Left renal cortex interstitium (tissue), 4 donors: ENCODE results near the gene FLCN. TPM values are rescaled to one million over a fixed set of nuclear protein-coding genes. Genes with fewer than 3 reads are reported as not detected.
"Not testable (repeated sequence)": the region's sequence is repeated elsewhere in the genome, so short reads cannot be mapped to it uniquely, and the experiment has no call there.

Experiments used
- DNase-seq, 4 donors: peaks; one replicate each; pipeline ENCODE4 v3.0.0-alpha.2; 2013; ENCODE audit warnings: low read depth in 4 of 4, low spot score in 2 of 4, missing footprints in 1 of 4
- polyA plus RNA-seq, 4 donors: library from polyadenylated mRNA; unstranded; fragments of 120-200 nt; gene quantifications; one replicate each; pipeline ENCODE4 v1.2.1, GENCODE V29; 2013; ENCODE audit not compliant: insufficient read length in 4 of 4

FLCN gene
- polyA plus RNA-seq, 4 donors: 20.9 to 55.6 (median 34.8) TPM

DNA sequence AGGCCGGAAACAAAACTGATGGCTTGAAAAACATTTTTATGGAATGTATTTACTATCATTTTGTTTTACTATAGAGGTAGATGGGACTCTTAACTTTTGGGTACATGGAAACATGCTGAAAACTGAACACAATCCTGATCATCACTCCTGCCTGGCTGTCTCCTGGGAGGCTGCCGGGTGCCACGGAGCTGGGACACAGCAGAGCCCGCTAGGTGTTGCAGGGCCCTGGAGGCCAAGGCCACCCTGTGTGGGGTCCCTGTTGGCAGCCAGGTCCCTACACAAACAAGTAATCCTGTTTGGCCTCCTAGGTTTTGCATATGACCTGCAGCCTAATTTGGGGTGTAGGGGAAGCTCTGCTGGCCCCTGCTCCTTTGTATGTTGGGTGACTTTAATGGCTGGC is 48.4 kb downstream of the FLCN start:
- no peak for DNase-seq

DNA sequence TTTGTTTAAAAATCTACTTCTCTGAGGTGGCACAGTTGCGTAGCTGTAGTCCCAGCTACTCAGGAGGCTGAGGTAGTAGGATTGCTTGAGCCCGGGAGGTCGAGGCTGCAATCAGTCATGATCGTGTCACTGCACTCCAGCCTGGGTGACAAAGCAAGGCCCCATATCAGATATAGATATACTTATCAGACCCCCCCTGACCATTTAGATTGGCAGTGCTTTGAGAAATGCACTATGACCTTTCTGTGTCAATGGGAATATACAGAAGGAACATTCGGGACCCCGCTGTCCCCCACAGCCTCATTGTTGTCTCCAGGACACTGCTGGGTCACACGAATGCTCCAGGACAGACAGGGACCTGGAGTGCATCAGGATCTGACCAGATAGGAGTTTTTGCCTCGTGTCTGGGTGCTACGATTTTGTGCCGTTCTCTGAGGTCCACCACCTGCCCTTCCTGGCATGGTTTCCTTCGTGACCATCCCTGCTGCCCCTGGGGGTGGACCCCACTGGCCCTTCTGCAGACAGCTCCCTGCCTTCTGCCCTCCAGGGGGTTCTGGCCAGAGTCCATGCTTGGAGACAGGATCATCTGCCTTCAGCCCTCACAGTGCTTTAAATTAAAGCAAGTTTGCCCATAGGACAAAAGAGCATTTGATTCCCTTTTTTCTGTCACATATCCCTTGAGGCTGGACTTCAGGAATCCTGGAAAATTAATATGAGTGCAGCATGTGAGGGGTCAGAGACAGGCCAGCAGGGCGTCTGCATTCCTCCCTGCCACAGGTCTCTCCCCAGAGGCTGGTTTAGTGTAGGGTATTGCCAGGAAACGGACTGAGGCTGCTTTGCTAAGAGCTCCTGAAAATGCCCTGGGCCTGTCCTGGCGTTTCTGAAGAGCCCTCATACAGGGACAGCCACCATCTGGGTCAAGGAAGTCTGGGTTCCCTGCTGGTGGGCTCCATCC is 50.1 kb downstream of the FLCN start:
- no peak for DNase-seq

DNA sequence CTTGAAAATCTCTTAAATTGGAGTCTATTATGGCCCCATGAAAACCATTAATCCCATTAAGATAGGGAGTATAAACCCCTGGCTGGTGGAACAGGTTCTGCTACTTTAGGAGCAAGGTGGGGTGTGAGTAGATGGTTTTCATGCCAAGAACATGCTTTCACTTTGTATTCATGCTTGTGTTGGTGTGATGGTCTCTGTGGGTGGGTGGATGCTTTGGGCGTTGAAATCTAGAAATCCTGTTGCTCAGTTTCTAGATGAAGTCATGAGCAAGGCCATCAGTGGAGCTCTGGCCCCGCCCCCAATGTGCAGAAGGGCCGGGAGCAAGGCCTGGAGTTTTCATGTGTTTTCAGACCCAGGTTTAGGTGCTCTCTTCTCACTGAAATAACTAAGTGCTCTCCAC is 50.9 kb downstream of the FLCN start:
- DNase-seq: no peak

DNA sequence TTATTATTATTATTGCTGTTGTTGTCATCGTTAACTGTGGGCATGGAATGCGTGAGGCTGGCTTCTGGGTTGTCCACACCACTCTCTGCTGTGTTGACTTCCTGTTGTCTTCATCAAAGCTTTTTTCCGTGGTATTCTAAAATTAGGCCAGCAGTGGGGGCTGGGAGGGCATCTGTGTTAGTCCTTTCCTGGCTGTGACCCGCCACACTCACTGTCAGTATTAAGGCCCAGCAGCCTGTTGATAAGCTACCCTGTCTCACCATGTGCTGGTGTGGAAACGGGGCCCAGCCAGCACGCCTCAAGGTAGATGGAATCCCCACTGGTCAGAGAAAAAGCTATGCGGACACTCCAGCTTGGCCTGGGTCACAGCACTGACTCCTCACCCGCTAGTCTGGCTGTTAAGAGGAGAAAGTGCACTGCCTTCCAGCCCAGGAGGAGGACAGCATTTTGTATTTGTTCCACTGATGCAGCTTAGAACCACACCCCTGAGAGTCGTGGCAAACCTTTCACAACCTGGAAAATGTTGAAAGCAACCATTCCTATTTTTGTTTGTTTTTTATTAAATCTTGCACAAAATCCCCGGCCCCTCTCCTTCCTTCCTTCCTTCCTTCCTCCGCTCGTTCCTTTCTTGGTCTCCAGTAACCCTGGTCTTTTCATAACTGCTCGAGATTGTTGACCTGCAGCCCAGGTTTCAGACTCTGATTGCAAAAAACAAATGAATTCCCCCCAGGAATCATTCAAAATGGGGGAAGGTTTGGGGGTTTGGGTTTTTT is 51.8 kb downstream of the FLCN start:
- DNase-seq: not testable (repeated sequence)

DNA sequence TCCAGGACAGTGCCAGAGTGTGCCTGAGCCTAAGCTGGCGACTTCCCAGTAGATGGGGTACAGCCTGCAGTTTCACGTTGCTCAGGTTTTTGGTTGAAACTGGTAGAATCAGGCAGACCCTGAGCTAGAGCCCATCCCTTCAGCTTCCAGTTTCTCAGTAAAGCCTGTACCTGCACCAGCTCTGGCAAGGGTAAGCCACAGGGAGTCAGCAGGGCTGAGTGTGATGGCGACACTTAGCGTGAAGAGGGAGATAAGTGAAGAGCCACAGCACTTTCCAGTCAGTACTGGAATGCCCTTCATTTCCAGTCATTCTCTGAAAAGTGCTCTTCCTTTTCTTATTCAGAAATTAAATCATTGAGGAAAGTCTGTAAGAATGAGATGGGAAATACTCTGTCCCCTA is 53.2 kb downstream of the FLCN start:
- DNase-seq: no peak

DNA sequence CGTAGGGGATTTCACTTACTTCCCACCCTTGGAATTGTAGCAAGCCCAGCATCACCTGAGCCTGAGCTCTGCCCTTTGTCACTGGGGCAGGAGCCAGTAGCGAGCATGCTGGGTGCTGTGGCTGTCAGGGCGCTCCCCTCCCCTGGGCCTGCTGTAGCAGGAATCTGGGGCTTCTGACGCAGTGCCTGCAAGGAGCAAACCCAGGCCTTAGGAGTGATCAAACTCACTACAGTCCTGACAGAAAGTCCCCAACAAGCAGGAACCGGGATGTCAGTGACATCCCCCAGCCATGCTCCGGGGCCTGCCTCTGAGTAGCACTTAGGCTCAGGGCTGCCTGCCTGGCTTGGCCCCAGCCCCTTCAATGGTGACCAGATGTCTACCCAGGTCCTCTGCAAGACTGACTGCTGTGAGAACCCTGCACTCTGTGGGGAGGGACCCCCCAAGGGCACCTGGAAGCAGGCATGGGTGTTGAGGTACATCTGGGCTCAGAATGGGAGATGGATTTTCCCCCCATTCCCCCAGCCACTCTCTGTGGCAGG is 54.3 kb downstream of the FLCN start:
- DNase-seq: no peak

DNA sequence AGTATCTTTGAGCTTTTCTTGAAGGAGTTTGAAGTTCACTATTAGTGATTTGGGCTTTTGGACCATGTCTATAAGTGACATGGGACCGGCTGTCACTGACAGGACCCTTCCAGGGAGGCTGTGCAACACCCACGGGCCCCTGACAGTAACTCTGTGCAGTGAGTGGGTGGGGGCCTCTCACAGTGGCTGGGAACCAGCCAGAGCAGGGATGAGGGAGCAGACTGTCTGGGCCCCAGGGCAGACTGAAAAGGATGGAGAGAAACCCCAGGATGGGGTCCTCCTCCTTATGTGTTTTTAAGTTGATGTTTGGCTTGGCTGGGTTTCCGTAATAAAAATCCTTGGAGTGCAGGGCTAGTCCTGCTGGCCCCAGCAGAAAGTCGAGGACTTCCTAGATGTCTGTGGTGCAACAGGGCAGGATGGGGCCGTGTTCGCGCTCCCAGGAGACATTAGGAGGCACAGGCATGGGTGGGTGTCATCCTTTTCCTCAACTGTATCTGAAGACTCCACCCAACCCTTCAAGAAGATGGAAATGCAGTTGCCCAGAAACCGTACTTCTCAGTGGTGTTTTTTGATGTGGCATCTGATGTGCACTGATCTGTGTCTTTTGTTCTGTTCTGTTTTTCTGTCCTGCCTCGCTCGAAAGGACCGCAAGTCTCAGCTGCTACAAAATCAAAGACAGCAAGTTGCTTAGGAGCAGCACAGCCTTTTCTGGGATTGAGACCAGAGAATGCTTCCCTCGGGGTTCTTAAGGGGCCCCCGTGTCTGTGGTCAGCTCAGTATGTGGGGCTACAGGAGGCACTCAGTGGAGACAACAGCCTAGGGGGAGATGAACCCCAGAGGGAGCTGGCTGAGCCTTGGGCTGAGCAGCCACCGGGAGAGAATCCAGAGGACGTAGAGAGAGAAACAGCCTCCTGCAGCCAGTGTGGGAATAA is 55.0 kb downstream of the FLCN start:
- no peak for DNase-seq

DNA sequence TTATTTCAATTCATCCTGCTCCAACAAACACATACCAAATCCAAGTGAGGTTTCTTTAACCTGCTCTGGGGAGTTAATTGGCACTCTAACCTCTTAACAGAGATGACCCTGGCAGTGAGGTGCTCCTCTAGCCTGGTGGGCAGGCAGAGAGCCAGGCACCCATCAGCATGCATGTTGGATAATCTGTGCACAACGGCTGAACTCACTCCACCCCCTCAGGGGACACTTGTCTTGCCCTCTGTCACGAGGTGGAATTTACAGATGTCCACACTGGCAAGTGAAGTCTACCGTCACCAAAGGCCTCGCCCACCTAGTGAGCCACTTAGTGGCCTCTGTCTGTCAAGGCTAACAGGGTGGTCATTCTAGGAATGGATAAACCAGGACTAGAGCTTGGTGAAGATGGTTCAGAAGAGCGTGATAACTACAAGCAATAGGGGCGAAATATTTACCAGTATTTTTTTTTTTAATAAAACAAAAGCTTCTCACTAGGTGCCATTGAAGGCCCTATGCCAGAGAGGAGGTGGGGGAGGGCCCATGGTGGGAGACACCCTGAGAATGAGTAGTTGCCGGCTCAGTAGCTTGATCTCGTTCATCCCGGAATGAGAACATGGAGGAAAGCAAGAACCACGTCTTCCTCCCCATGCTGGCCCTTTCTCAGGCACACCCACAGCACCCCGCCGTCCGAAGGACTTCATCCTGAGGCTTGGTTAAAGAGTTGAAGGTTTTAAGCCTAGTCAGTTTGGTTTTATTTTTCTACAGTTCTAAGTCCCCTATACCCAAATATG is 56.0 kb downstream of the FLCN start:
- DNase-seq: no peak

DNA sequence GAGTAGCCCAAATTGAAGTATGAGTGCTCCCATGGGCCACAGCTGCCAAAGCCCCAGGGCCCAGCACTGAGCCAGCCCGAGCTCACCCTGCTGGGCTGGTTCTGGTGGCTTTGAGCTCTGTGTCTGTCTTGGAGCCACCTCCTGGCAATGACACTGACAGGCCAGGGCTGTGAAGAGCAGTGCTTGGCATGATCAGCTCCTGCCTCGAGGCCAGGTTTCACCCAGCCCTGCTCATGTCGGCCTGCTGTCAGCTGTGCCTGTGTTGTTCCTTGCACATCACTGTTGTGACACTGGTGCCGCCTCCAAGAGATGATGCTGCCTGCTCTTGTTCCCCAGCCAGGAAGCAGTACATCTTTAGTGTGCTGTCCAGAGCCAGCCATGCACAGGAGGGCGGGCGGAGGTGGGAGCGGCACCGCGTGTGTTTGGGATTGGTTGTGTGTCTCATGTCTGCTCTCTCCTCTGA is 56.8 kb downstream of the FLCN start:
- DNase-seq: no peak

DNA sequence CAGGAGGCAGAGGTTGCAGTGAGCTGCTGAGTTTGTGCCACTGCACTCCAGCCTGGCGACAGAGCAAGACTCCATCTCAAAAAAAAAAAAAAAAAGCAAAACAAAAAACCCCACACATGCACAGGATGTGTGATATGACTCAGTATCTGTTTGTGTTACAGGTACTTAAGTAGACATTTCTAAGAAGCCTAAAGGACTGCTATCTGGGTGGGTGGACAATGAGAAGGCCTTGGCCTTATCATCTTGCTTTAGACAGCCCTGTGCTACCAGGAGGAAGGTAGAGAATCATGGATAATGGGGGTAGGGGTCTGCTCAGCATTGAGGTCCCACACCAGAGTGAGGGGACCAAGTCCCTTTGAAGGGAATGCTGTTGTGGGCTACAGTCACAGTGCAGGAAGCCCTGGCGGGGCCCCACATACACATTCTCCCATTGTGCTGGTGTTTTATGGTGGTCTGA is 57.6 kb downstream of the FLCN start:
- DNase-seq: no peak

DNA sequence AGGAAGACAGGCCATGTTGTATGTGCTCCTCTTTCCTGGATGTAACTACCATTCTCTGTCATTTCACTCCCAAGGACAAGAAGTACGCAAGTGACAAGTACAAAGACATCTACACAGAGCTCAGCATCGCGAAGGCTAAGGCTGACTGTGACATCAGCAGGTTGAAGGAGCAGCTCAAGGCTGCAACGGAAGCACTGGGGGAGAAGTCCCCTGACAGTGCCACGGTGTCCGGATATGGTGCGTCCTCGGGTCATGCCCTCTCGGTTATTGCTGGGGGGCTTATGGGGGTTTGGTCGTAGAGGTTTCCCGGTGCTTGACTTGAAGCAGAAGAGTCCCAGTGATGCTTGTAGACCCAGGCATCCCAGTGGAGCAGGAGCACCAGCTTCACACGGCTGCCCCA is 59.8 kb downstream of the FLCN start:
- no peak for DNase-seq

DNA sequence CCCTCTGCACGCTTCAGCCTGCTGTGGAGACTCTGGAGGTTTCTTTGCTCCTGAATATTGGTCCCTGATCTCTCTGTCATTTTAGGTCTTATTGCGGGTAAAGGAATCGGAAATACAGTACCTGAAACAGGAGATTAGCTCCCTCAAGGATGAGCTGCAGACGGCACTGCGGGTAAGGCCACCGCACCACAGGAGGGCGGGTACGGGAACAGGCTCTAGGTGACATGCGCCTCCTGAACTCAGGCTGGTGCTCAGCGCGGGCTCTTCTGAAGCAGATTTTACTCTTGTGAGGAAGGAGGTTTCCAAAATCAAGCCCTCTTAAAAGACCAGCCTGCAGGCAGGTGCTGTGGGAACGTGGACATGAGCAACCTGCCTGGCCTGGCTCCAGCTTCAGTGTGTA is 60.6 kb downstream of the FLCN start:
- no peak for DNase-seq

DNA sequence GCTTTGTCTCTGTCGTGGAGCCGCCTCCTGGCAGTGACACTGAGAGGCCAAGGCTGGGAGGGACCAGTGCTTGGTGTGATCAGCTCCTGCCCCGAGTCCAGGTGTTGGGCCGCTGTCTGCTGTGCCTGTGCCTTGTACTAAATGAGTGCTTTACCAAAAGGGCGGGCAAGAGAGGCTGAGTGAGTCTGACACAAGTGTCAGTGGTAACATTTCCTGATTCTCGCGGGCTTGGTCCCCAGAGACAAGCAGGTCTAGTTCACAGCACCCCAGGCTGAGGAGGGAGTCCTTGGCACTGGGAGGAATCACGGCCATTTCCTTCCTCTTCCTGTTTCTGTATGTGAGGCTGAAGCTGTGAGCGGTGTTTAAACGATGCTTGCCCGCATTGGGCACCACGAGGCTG is 61.1 kb downstream of the FLCN start:
- no peak for DNase-seq

DNA sequence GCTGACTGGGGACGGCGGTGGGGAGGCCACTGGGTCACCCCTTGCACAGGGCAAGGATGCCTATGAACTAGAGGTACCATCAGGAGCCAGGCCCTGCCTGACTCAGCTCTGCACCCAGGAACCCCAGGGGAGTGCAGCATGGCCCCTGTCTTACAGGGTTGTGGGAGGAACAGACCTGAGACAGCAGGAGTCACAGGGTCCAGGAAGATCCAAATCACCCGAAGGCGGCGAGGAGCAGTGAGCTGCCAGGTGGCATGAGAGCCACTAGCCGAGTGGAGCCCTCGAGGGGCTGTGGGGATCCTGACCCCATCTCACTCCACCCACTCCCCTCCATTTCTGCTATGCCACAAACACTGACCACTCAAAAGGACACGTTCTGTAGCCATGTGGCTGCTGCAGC is 61.6 kb downstream of the FLCN start:
- DNase-seq: no peak

DNA sequence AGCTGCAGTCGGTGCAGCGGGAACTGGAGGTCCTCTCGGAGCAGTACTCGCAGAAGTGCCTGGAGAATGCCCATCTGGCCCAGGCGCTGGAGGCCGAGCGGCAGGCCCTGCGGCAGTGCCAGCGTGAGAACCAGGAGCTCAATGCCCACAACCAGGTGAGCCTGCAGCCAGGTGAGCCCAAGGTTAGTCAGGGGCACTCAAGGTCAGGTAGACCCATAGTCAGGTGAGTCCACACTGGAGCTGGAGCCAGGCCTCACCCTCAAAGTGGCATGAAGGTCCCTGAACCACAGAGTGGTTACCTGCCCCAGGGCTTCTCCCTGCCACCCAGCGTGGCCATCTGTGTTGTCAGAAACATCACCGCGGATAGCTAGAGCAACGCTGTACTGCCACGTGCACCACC is 63.0 kb downstream of the FLCN start:
- DNase-seq: no peak

DNA sequence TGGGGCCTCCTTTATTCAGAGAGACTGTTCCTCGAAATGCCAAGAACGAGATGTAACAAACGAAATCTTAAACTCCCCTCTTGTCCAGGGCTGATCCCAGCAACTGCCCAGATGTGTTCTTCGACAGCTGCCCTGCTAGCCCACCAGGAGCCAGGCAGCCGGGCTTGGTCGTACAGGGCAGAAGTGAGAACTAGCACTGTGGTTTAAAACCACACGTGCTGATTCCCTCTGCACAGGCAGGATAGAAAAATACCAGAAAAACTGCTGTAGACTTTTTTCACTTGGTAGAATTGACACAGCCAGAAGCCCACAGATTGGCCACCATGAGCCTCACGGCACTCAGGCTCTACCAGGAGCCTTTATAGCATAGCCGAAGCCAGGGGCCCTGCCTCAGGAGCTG is 64.0 kb downstream of the FLCN start:
- DNase-seq: no peak

DNA sequence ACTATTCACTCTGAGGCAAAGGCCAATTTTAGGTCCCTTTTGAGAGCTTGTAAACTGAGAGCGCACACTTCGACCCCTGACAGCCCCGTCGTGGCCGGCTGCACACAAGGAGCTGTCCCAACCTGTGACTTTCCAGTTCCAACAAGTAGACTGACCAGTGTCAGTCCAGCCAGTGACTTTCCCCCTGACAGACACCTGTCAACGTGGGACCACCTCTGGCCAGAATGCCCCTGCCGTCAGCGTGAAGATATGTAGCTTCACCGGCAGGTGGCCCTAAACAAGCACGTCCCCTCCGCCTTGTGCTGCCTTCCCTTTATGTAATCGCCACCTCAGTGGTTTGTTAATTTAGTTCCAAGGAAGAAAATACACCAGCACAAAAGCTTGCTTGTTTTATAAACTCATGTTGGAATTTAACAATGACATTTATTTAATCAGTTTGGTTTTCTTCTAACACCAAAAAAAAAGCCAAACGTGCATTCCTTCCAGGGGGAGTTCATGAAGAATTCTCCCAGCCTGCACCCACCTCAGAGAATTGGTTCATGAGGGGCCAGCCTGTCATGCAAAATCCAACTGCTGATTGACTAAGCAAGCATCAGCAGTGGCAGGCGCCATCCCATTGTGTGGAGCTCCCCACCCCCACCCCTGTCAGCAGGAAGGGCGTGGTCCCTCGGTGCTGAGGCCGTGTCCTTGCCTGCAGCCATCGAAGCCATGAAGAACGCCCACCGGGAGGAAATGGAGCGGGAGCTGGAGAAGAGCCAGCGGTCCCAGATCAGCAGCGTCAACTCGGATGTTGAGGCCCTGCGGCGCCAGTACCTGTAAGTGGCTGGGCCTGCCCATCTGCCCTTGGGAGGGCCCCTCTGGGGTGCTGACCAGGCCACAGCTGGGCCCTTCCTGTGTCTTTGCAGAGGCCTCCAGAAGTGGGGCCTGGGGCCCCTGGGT is 64.7 kb downstream of the FLCN start:
- DNase-seq: no peak

DNA sequence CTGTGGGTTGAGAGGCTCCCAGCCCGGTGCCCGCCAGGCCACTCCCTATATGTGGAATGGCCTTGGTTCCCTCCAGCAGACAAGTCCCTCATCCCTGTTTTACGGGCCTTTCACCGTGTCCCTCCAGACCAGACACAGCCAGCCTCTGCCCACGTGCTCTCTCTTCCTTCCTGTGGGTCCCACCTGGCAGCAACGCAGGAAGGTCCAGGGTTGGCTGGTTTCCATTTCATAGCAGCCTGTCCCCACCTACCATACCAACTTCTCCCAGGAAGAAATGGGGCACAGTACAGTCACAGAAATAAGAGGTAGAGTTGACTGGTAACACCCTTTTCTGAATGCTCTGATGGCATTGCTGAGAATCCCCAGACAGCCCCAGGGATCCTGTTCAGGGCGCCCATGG is 65.8 kb downstream of the FLCN start:
- no peak for DNase-seq
